H1 (cell line): ENCODE results near the gene MESD.

Experiments used
- EZH2 ChIP-seq: fragments of 200-600 bp; sonication (generic); IDR thresholded peaks from 2 replicates; pipeline ENCODE4 v1.7.1; 2012; ENCODE audit warnings: low read depth, mild to moderate bottlenecking, moderate library complexity, low read length, inconsistent platforms; ENCODE audit not compliant: severe bottlenecking
- JUN ChIP-seq: IDR thresholded peaks from 2 replicates; pipeline ENCODE4 v1.6.1; 2011; ENCODE audit warnings: low read depth, mild to moderate bottlenecking, improper control_type of control experiment, low read length
- POLR2A ChIP-seq, 2 experiments: IDR thresholded peaks; 1 replicate in 1 of 2; 2 replicates in 1 of 2; pipeline ENCODE4 v1.6.1; 2011; ENCODE audit warnings: low read depth in 2 of 2, low read length in 2 of 2, mild to moderate bottlenecking in 2 of 2; ENCODE audit errors: control extremely low read depth in 1 of 2
- RFX5 ChIP-seq: IDR thresholded peaks from 2 replicates; pipeline ENCODE4 v1.6.1; 2011; ENCODE audit warnings: low read depth, low read length, improper control_type of control experiment, borderline replicate concordance
- SAP30 ChIP-seq: fragments of 300-600 bp; sonication (generic); IDR thresholded peaks from 2 replicates; pipeline ENCODE4 v1.7.1; 2012; ENCODE audit warnings: low read length, moderate library complexity, mild to moderate bottlenecking, inconsistent platforms; ENCODE audit not compliant: insufficient read depth, insufficient replicate concordance
- SP1 ChIP-seq: IDR thresholded peaks from 2 replicates; pipeline ENCODE4 v1.6.1; 2011; ENCODE audit warnings: low read depth, low read length
- YY1 ChIP-seq: IDR thresholded peaks from 2 replicates; pipeline ENCODE4 v1.6.1; 2011; ENCODE audit warnings: low read depth, mild to moderate bottlenecking, low read length
- TF ChIP-seq, protein P1 (sequence below), 3 experiments: IDR thresholded peaks; 1 replicate in 2 of 3; 2 replicates in 1 of 3; pipeline versions ENCODE4 v1.5.1 to v1.6.1; 2011; ENCODE audit warnings: low read length in 3 of 3, mild to moderate bottlenecking in 3 of 3, inconsistent platforms in 2 of 3, low read depth in 1 of 3, moderate library complexity in 1 of 3; ENCODE audit not compliant: insufficient read depth in 1 of 3; ENCODE audit errors: control extremely low read depth in 1 of 3
- TF ChIP-seq, protein P2 (sequence below): IDR thresholded peaks from 2 replicates; pipeline ENCODE4 v1.6.1; 2011; ENCODE audit warnings: low read length, improper control_type of control experiment

DNA sequence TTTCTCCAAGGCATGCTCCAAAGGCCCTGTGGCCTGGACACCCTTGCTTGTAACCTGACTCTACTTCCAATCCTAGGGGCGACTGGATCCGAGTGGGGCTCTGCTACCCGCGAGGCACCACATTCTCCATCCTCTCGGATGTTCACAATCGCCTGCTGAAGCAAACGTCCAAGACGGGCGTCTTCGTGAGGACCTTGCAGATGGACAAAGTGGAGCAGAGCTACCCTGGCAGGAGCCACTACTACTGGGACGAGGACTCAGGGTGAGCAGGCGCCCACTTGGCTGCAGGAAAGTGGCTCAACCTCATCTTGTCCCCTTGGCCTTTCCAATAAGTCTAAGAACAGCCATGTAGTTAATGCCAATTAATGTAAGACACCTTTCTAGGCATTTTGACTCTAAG, 51.9 kb downstream of the MESD start:
- TF ChIP-seq JUN, result no peak
- TF ChIP-seq POLR2A (IDR thresholded peaks at IDR 0.05; ENCODE audit: control extremely low read depth in 1 of 2, low read depth in 2 of 2, low read length in 2 of 2), result no peak
- no peak for TF ChIP-seq YY1
- TF ChIP-seq EZH2, result no peak
- TF ChIP-seq, protein P1, sequence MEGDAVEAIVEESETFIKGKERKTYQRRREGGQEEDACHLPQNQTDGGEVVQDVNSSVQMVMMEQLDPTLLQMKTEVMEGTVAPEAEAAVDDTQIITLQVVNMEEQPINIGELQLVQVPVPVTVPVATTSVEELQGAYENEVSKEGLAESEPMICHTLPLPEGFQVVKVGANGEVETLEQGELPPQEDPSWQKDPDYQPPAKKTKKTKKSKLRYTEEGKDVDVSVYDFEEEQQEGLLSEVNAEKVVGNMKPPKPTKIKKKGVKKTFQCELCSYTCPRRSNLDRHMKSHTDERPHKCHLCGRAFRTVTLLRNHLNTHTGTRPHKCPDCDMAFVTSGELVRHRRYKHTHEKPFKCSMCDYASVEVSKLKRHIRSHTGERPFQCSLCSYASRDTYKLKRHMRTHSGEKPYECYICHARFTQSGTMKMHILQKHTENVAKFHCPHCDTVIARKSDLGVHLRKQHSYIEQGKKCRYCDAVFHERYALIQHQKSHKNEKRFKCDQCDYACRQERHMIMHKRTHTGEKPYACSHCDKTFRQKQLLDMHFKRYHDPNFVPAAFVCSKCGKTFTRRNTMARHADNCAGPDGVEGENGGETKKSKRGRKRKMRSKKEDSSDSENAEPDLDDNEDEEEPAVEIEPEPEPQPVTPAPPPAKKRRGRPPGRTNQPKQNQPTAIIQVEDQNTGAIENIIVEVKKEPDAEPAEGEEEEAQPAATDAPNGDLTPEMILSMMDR (IDR thresholded peaks at IDR 0.05; ENCODE audit: control extremely low read depth in 1 of 3, insufficient read depth in 1 of 3, low read depth in 1 of 3, low read length in 3 of 3), result no peak
- TF ChIP-seq RFX5, result no peak
- TF ChIP-seq, protein P2, sequence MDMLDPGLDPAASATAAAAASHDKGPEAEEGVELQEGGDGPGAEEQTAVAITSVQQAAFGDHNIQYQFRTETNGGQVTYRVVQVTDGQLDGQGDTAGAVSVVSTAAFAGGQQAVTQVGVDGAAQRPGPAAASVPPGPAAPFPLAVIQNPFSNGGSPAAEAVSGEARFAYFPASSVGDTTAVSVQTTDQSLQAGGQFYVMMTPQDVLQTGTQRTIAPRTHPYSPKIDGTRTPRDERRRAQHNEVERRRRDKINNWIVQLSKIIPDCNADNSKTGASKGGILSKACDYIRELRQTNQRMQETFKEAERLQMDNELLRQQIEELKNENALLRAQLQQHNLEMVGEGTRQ, result no peak
- TF ChIP-seq SP1, result no peak
- TF ChIP-seq SAP30, result no peak
